Kidney (tissue), 14 donors: ENCODE results near the gene SKOR1. TPM values are rescaled to one million over a fixed set of nuclear protein-coding genes. Genes with fewer than 3 reads are reported as not detected.
A peak's percentile ranks its signal among the peaks of the same experiment; 100 is the strongest.

Experiments
- DNase-seq, 5 donors: peaks; one replicate each; pipeline ENCODE4 v3.0.0-alpha.2; 2013 to 2020
- FAIRE-seq: peaks from 2 replicates; lab custom pipeline; 2012; peaks lifted over from hg19 to GRCh38; lab: Jason Lieb, UNC
- H3K27ac ChIP-seq, 2 donors: one replicate each; pipeline ENCODE4 v1.7.0; 2013; ENCODE audit warnings: low read depth in 2 of 2, low read length in 2 of 2, inconsistent platforms in 1 of 2
- H3K27me3 ChIP-seq: one replicate; pipeline ENCODE4 v1.7.1; 2013; ENCODE audit warnings: low read length, inconsistent platforms; ENCODE audit not compliant: control insufficient read depth, insufficient read depth
- H3K36me3 ChIP-seq, 3 donors: one replicate each; pipeline versions ENCODE4 v1.7.0 to v1.7.1; 2013; ENCODE audit warnings: low read length in 3 of 3, control low read depth in 1 of 3, inconsistent platforms in 1 of 3; ENCODE audit not compliant: insufficient read depth in 3 of 3, control insufficient read depth in 2 of 3
- H3K4me1 ChIP-seq, 3 donors: one replicate each; pipeline versions ENCODE4 v1.7.0 to v1.7.1; 2013; ENCODE audit warnings: low read length in 3 of 3, inconsistent platforms in 1 of 3, low read depth in 1 of 3; ENCODE audit not compliant: control insufficient read depth in 2 of 3, insufficient read depth in 2 of 3
- H3K4me3 ChIP-seq, 3 donors: one replicate each; pipeline versions ENCODE4 v1.7.0 to v1.8.1; 2013; ENCODE audit warnings: low read length in 3 of 3, control low read depth in 1 of 3, inconsistent platforms in 1 of 3
- H3K9ac ChIP-seq, 3 donors: one replicate each; pipeline versions ENCODE4 v1.7.0 to v1.7.1; 2013; ENCODE audit warnings: low read length in 3 of 3, control low read depth in 1 of 3, inconsistent platforms in 1 of 3
- H3K9me3 ChIP-seq, 3 donors: one replicate each; pipeline versions ENCODE4 v1.7.0 to v1.7.1; 2013; ENCODE audit warnings: low read length in 3 of 3, control low read depth in 1 of 3, inconsistent platforms in 1 of 3; ENCODE audit not compliant: control insufficient read depth in 2 of 3, insufficient read depth in 1 of 3
- intact Hi-C: fragments of 100-400 bp; cut with DNase I; formaldehyde crosslinking; loops from one replicate; pipeline ENCODE4 v1.11.1; 2022
- polyA plus RNA-seq: library from polyadenylated mRNA; stranded (reverse); fragments of 350-450 nt; fragmentation: Illumina TruSeq; extraction: RNeasy Lipid Tissue Mini Kit (QIAGEN cat#74804); gene quantifications from one replicate; pipeline ENCODE4 v1.2.3, GENCODE V29; 2014; ENCODE audit warnings: low read depth, low replicate concordance; ENCODE audit not compliant: insufficient read depth
- total RNA-seq: library from RNA; stranded (reverse); fragmentation: NEBNext Ultra II Directional; extraction: Animal tissue kit (Norgen Biotek cat#: 25700); gene quantifications from one replicate; pipeline ENCODE4 v1.2.1, GENCODE V29; 2021
- TF ChIP-seq, protein P1 (sequence below): IDR thresholded peaks from 3 replicates; pipeline ENCODE4 v1.5.1; 2012; ENCODE audit warnings: mild to moderate bottlenecking, moderate library complexity, borderline replicate concordance; ENCODE audit not compliant: insufficient read depth; ENCODE audit errors: extremely low read depth
- donor health status: control.
- donor health status: control.
- donor health status: control.
- donor health status: control.
- donor health status: control.
- donor health status: DM: yes; HTN: yes; CAD: no.
- donor health status: Normal renal cell carcinoma (clear cell type).

The SKOR1 gene
- total and polyA plus RNA-seq, 2 donors from 2014 or later: 0.22 to 0.57 TPM

DNA sequence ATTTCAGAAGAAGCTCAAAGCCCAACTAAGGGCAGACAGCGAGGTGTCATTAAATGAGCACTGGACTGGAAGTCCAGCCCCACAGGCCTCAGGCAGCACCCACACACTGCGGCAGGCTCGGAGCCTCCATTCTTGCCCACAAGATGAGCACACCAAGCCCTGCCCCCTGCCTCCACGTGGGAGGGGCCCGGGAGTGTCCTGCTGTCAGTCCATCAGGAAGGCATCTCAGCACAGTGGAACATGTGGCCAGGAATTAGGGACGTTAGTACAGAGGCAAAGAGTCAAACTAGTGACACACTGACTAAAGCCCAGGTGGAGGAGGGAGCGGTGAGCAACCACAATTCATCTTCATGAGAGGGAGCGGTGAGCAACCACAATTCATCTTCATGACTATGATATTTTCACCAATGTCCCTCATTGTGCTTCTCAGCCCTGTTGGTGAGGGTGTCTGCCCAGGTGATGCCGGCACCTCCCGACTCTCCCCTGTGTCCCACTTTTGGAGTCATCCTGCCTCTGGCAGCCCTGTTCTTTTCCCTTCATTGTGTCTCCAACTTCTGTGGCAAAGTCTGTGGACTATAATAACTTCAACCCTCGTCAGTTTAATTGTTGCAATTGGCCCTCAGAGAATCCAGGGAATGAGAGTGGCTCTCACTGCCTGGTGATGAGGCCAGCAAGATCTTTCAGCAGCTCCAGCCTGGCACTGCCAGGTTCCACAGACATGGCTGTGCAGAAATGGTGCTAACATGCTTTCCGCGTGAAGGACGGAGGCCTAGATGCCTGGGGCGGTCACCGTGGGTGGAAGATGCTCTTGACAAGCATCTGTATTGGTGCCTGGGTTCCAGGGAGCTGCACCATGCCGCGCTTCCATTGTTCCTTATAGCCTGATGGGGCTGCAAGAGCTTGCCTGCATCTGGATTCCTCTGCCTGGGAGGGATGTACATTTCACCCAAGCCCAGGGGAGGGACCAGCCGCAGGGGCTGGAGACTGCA is 23.1 kb upstream of the SKOR1 start:
- TF ChIP-seq, protein P1, sequence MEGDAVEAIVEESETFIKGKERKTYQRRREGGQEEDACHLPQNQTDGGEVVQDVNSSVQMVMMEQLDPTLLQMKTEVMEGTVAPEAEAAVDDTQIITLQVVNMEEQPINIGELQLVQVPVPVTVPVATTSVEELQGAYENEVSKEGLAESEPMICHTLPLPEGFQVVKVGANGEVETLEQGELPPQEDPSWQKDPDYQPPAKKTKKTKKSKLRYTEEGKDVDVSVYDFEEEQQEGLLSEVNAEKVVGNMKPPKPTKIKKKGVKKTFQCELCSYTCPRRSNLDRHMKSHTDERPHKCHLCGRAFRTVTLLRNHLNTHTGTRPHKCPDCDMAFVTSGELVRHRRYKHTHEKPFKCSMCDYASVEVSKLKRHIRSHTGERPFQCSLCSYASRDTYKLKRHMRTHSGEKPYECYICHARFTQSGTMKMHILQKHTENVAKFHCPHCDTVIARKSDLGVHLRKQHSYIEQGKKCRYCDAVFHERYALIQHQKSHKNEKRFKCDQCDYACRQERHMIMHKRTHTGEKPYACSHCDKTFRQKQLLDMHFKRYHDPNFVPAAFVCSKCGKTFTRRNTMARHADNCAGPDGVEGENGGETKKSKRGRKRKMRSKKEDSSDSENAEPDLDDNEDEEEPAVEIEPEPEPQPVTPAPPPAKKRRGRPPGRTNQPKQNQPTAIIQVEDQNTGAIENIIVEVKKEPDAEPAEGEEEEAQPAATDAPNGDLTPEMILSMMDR: no peak
- Histone ChIP-seq H3K4me3 (no peak overlapping the region), H3K36me3 (peaks cover 0 to 2% (median 0%) of the 10 kb centered on the region in 3 donors), H3K27me3 (no peaks in the 10 kb centered on the region), H3K9me3 (no peaks in the 10 kb centered on the region), H3K9ac (no peak overlapping the region), H3K27ac (no peak overlapping the region), H3K4me1 (peaks cover 0 to 6% (median 0%) of the 10 kb centered on the region in 3 donors)
- intact Hi-C loops: no loop called here
- DNase-seq: peak in 2 of 5 donors; percentile 5 to 53
- FAIRE-seq: no peak

DNA sequence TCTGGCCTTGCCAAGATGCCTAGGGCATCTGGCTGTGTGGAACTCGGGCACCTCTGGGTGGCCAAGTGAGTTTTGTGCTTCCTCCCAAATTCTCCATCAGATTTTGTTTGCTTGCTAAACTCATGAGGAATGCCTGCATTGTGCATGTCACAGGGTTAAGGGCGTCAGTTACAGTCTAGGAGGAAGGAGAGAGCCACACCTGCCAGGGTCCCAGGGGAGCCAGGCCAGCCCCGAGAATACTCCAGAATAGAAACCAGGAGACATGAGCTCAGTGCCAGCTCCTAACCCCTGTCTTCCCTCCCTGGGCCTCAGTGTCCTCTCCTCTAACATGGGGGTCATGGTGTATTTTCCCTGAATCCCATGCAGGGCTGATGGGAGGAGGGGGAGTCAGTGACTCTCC is 22.0 kb upstream of the SKOR1 start:
- Histone ChIP-seq H3K36me3 (peaks cover 0 to 2% (median 0%) of the 10 kb centered on the region in 3 donors), H3K9ac (no peak overlapping the region), H3K4me1 (peaks cover 0 to 6% (median 0%) of the 10 kb centered on the region in 3 donors), H3K27me3 (no peaks in the 10 kb centered on the region), H3K27ac (no peak overlapping the region), H3K4me3 (no peak overlapping the region), H3K9me3 (no peaks in the 10 kb centered on the region)
- intact Hi-C loops: no loop called here
- DNase-seq (no peak), FAIRE-seq (no peak)
- TF ChIP-seq, protein P1: no peak

DNA sequence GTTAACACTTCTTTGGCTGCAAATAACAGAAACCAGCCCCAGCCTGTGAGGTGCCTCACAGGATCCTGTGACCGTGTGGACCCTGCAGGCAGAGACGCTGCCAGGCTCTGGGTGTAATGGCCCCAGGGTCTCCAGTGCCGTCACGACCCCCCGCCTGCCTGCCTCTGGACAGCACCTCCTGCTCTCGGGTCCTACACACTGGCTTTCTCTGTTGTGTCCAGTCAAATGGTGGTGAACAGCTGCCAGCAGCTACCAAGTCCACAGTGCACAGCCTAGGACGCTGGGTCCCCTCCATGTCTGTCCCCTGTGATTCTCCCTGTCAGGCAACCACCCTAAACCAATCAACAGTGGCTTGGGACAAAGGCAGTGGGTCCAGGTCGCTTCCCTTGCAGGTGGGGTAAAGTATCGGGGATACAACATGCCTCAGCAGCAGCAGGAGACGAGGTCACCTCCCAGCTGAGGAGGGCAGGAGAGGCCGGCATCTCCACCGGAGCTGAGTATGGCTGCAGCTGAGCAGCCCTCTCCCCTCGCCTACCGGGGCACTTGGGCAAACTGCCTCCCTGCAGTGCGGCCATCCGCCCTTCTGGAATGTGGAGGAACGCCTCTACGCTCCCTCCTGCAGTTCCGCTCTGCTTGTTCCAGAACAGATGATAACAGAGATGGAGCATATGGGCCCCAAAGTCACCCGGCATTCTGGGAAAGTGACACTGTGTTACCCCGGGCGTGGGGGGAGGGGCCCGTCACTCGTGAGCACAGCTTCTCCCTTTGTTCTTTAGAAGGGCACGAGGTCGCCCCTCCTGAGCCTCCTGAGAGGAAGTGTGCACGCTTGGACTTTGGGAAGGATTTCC is 21.1 kb upstream of the SKOR1 start:
- H3K4me1 ChIP-seq: peaks cover 0 to 6% (median 0%) of the 10 kb centered on the region in 3 donors
- H3K9me3 ChIP-seq: no peaks in the 10 kb centered on the region
- H3K9ac ChIP-seq: no peak overlapping the region
- DNase-seq (peak; percentile 61 to 78 (median 67)), FAIRE-seq (no peak)
- H3K27ac ChIP-seq: no peak overlapping the region
- TF ChIP-seq, protein P1: no peak
- H3K27me3 ChIP-seq: no peaks in the 10 kb centered on the region
- intact Hi-C loops: no loop called here
- no peak overlapping the region for H3K4me3 ChIP-seq
- H3K36me3 ChIP-seq: peaks cover 0 to 3% (median 0%) of the 10 kb centered on the region in 3 donors
